ENCODE results near the gene GPX4.

The GPX4 gene

GRCh38 chr19:1153891-1154730 is 50.3 kb downstream of the GPX4 start:
- no peak overlapping the region for H3K4me3 ChIP-seq (ENCODE audit: severe bottlenecking)

GRCh38 chr19:1154731-1155351 is 51.0 kb downstream of the GPX4 start:
- Histone ChIP-seq H3K9me3 (ENCODE audit: severe bottlenecking) (no peaks in the 10 kb centered on the region), H3K4me3 (ENCODE audit: severe bottlenecking) (no peak overlapping the region), H3K27me3 (ENCODE audit: insufficient read depth, poor library complexity, severe bottlenecking) (no peaks in the 10 kb centered on the region), H3K36me3 (ENCODE audit: low read depth) (peaks cover 39% of the 10 kb centered on the region), H3K27ac (ENCODE audit: poor library complexity, severe bottlenecking) (peak overlapping the region; percentile 81), H3K4me1 (ENCODE audit: insufficient read depth, poor library complexity, severe bottlenecking) (peaks cover 14% of the 10 kb centered on the region)
- DNase-seq (ENCODE audit: low spot score) (no peak), ATAC-seq (ENCODE audit: low read depth) (peak; percentile 75)
- TF ChIP-seq CTCF (IDR thresholded peaks at IDR 0.05; ENCODE audit: poor library complexity, severe bottlenecking) = no peak

More at GRCh38 chr19:1153891-1154730, 50.3 kb downstream of the GPX4 start:
- TF ChIP-seq CTCF (IDR thresholded peaks at IDR 0.05; ENCODE audit: poor library complexity, severe bottlenecking) = no peak
- Histone ChIP-seq H3K4me1 (ENCODE audit: insufficient read depth, poor library complexity, severe bottlenecking) (peaks cover 14% of the 10 kb centered on the region), H3K36me3 (ENCODE audit: low read depth) (peaks cover 46% of the 10 kb centered on the region), H3K27ac (ENCODE audit: poor library complexity, severe bottlenecking) (peak overlapping the region; percentile 81), H3K27me3 (ENCODE audit: insufficient read depth, poor library complexity, severe bottlenecking) (no peaks in the 10 kb centered on the region), H3K9me3 (ENCODE audit: severe bottlenecking) (no peaks in the 10 kb centered on the region)
- ATAC-seq (ENCODE audit: low read depth) = no peak
- no peak for DNase-seq (ENCODE audit: low spot score)

GRCh38 chr19:1155352-1156304 is 51.8 kb downstream of the GPX4 start:
- Histone ChIP-seq H3K27ac (ENCODE audit: poor library complexity, severe bottlenecking) (peak overlapping the region; percentile 81), H3K36me3 (ENCODE audit: low read depth) (peaks cover 43% of the 10 kb centered on the region), H3K9me3 (ENCODE audit: severe bottlenecking) (no peaks in the 10 kb centered on the region), H3K4me3 (ENCODE audit: severe bottlenecking) (no peak overlapping the region), H3K4me1 (ENCODE audit: insufficient read depth, poor library complexity, severe bottlenecking) (peaks cover 14% of the 10 kb centered on the region), H3K27me3 (ENCODE audit: insufficient read depth, poor library complexity, severe bottlenecking) (no peaks in the 10 kb centered on the region)
- DNase-seq (ENCODE audit: low spot score) (no peak), ATAC-seq (ENCODE audit: low read depth) (peak; percentile 59; the same call in 2 of the 3 replicates)
- no peak for TF ChIP-seq CTCF (IDR thresholded peaks at IDR 0.05; ENCODE audit: poor library complexity, severe bottlenecking)
